Measurements from ENCODE around the gene SLC30A1. TPM values are rescaled to one million over a fixed set of nuclear protein-coding genes. Genes with fewer than 3 reads are reported as not detected.

The SLC30A1 gene
- total and polyA plus RNA-seq, 2 donors (not counting 1 experiment from before 2014, with no cell fraction given): 13.6 to 45.2 TPM

GRCh38 chr1:211586538-211586937, 7.6 kb upstream of the SLC30A1 start:
- Histone ChIP-seq H3K27me3 (ENCODE audit: control insufficient read depth, insufficient read depth, low read length) (no peaks in the 10 kb centered on the region), H3K79me2 (ENCODE audit: control insufficient read depth, insufficient read depth, low read length) (no peaks in the 10 kb centered on the region), H3K27ac (ENCODE audit: insufficient read depth, low read length) (no peak overlapping the region), H3K9ac (ENCODE audit: insufficient read depth, low read length) (no peak overlapping the region), H3K36me3 (ENCODE audit: control insufficient read depth, insufficient read depth, low read length) (no peaks in the 10 kb centered on the region), H3K4me1 (ENCODE audit: control insufficient read depth, extremely low read depth, insufficient read depth, low read length) (peaks cover 2% of the 10 kb centered on the region), H3K9me3 (ENCODE audit: control insufficient read depth, insufficient read depth, low read depth, low read length) (no peaks in the 10 kb centered on the region), H2AFZ (ENCODE audit: low read length) (no peak overlapping the region), H4K20me1 (ENCODE audit: control insufficient read depth, extremely low read depth, insufficient read depth, low read length) (no peaks in the 10 kb centered on the region), H3K4me3 (replicated peaks in 1 of 4; ENCODE audit: control extremely low read depth in 1 of 4, insufficient read depth in 1 of 4, low read depth in 3 of 4, low read length in 4 of 4) (no peak overlapping the region), H3K4me2 (ENCODE audit: extremely low read depth, insufficient read depth, low read length) (no peak overlapping the region)
- TF ChIP-seq EZH2 (IDR thresholded peaks at IDR 0.05; ENCODE audit: low read length, missing control alignments) (no peak), CTCF (conservative IDR thresholded peaks at IDR 0.05 in 1 of 2, IDR thresholded peaks at IDR 0.05 in 1 of 2; ENCODE audit: low read depth in 1 of 2, low read length in 2 of 2) (no peak)
- no peak for DNase-seq (ENCODE audit: low read depth in 2 of 2)

GRCh38 chr1:211583011-211583992, 4.3 kb upstream of the SLC30A1 start:
- H3K9me3 ChIP-seq (ENCODE audit: control insufficient read depth, insufficient read depth, low read depth, low read length): no peaks in the 10 kb centered on the region
- DNase-seq (ENCODE audit: low read depth in 2 of 2): no peak
- no peak overlapping the region for H3K9ac ChIP-seq (ENCODE audit: insufficient read depth, low read length)
- H3K79me2 ChIP-seq (ENCODE audit: control insufficient read depth, insufficient read depth, low read length): peaks cover 6% of the 10 kb centered on the region
- peaks cover 9% of the 10 kb centered on the region for H3K4me1 ChIP-seq (ENCODE audit: control insufficient read depth, extremely low read depth, insufficient read depth, low read length)
- H3K36me3 ChIP-seq (ENCODE audit: control insufficient read depth, insufficient read depth, low read length): no peaks in the 10 kb centered on the region
- H4K20me1 ChIP-seq (ENCODE audit: control insufficient read depth, extremely low read depth, insufficient read depth, low read length): no peaks in the 10 kb centered on the region
- H2AFZ ChIP-seq (ENCODE audit: low read length): no peak overlapping the region
- H3K4me3 ChIP-seq (replicated peaks in 1 of 4; ENCODE audit: control extremely low read depth in 1 of 4, insufficient read depth in 1 of 4, low read depth in 3 of 4, low read length in 4 of 4): no peak overlapping the region
- no peak overlapping the region for H3K4me2 ChIP-seq (ENCODE audit: extremely low read depth, insufficient read depth, low read length)
- TF ChIP-seq EZH2 (IDR thresholded peaks at IDR 0.05; ENCODE audit: low read length, missing control alignments) (no peak), CTCF (conservative IDR thresholded peaks at IDR 0.05 in 1 of 2, IDR thresholded peaks at IDR 0.05 in 1 of 2; ENCODE audit: low read depth in 1 of 2, low read length in 2 of 2) (no peak)
- H3K27ac ChIP-seq (ENCODE audit: insufficient read depth, low read length): no peak overlapping the region
- no peaks in the 10 kb centered on the region for H3K27me3 ChIP-seq (ENCODE audit: control insufficient read depth, insufficient read depth, low read length)

DNA sequence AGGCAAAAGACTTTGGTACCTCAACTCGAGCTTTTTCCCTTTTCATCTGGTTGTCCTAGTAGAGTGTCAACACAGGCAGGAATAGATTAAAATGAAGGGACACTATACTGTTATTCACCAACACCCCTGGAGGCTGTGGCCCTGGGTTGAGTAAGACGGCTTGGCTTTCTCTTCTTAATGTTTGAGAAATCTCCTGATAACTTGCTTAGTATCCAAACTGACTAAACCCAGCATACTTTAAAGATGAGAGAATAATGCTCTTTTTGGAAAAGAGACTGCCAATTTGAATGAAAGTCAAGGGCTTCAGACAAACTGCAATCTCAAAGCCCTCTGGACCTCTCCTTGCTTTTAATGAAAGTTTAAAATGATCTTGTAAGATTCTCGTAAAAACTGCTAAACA, 2.6 kb upstream of the SLC30A1 start:
- Histone ChIP-seq H3K4me1 (ENCODE audit: control insufficient read depth, extremely low read depth, insufficient read depth, low read length) (peaks cover 9% of the 10 kb centered on the region), H3K27ac (ENCODE audit: insufficient read depth, low read length) (peak overlapping the region; percentile 51), H3K27me3 (ENCODE audit: control insufficient read depth, insufficient read depth, low read length) (no peaks in the 10 kb centered on the region), H3K9me3 (ENCODE audit: control insufficient read depth, insufficient read depth, low read depth, low read length) (no peaks in the 10 kb centered on the region), H2AFZ (ENCODE audit: low read length) (no peak overlapping the region), H3K4me3 (replicated peaks in 1 of 4; ENCODE audit: control extremely low read depth in 1 of 4, insufficient read depth in 1 of 4, low read depth in 3 of 4, low read length in 4 of 4) (no peak overlapping the region), H3K36me3 (ENCODE audit: control insufficient read depth, insufficient read depth, low read length) (no peaks in the 10 kb centered on the region), H4K20me1 (ENCODE audit: control insufficient read depth, extremely low read depth, insufficient read depth, low read length) (no peaks in the 10 kb centered on the region), H3K9ac (ENCODE audit: insufficient read depth, low read length) (no peak overlapping the region), H3K79me2 (ENCODE audit: control insufficient read depth, insufficient read depth, low read length) (peaks cover 24% of the 10 kb centered on the region), H3K4me2 (ENCODE audit: extremely low read depth, insufficient read depth, low read length) (peak overlapping the region; percentile 46)
- DNase-seq (ENCODE audit: low read depth in 2 of 2): peak; percentile 72 to 84
- no peak for TF ChIP-seq CTCF (conservative IDR thresholded peaks at IDR 0.05 in 1 of 2, IDR thresholded peaks at IDR 0.05 in 1 of 2; ENCODE audit: low read depth in 1 of 2, low read length in 2 of 2)
- no peak for TF ChIP-seq EZH2 (IDR thresholded peaks at IDR 0.05; ENCODE audit: low read length, missing control alignments)
